IMR-90 (cell line): ENCODE results near the gene CNKSR3. TPM values are rescaled to one million over a fixed set of nuclear protein-coding genes. Genes with fewer than 3 reads are reported as not detected.

Experiments
- ATAC-seq: fragments of 200-7000 bp; cut with Tn5 transposase; 2 replicates; pipeline ENCODE4 v1.9.1; 2020; ENCODE audit warnings: low read depth, mild to moderate bottlenecking, moderate library complexity
- BruUV-seq: library from RNA; stranded (reverse); fragments of 400-500 nt; replicated peaks from 2 replicates; lab custom pipeline; 2021; lab: Mats Ljungman, UMichigan
- CTCF ChIA-PET: fragments of 300-600 bp; formaldehyde crosslinking; extraction: SDS; loops from one replicate; lab custom pipeline; 2021; ENCODE audit warnings: antibody characterized with exemption; lab: Yijun Ruan, JAX
- POLR2A ChIA-PET: fragments of 300-600 bp; sonication (Branson Sonifier 250); formaldehyde crosslinking; loops from one replicate; lab custom pipeline; 2022; ENCODE audit warnings: antibody characterized with exemption; ENCODE audit not compliant: unreplicated experiment; lab: Charles Lee
- DNase-seq: peaks from one replicate; pipeline ENCODE4 v3.0.0; 2013
- H2AFZ ChIP-seq: replicated peaks from 2 replicates; pipeline ENCODE3; 2013; ENCODE audit warnings: low read length, mild to moderate bottlenecking; ENCODE audit not compliant: poor library complexity
- H2AK5ac ChIP-seq: 2 replicates; pipeline ENCODE4 v1.6.1; 2013; ENCODE audit warnings: low read depth, low read length, inconsistent platforms
- H2AK9ac ChIP-seq: replicated peaks from 2 replicates; pipeline ENCODE3; 2013; ENCODE audit warnings: mild to moderate bottlenecking, low read depth, low read length, moderate library complexity; ENCODE audit not compliant: poor library complexity
- H2BK120ac ChIP-seq: 2 replicates; pipeline ENCODE4 v1.6.1; 2013; ENCODE audit warnings: low read depth, low read length, inconsistent platforms
- H2BK15ac ChIP-seq: 3 replicates; pipeline ENCODE4 v1.6.1; 2013; ENCODE audit warnings: low read depth, low read length, inconsistent platforms
- H2BK20ac ChIP-seq: 2 replicates; pipeline ENCODE4 v1.6.1; 2013; ENCODE audit warnings: low read depth, mild to moderate bottlenecking, inconsistent platforms, low read length, moderate library complexity
- H2BK5ac ChIP-seq: 2 replicates; pipeline ENCODE4 v1.6.1; 2013; ENCODE audit warnings: mild to moderate bottlenecking, low read depth, low read length, inconsistent platforms; ENCODE audit not compliant: poor library complexity, severe bottlenecking
- H3K14ac ChIP-seq: replicated peaks from 2 replicates; pipeline ENCODE4 v1.6.1; 2013; ENCODE audit warnings: low read depth, low read length, inconsistent platforms
- H3K18ac ChIP-seq: 2 replicates; pipeline ENCODE4 v1.6.1; 2013; ENCODE audit warnings: low read depth, low read length, control low read depth
- H3K23ac ChIP-seq: 2 replicates; pipeline ENCODE4 v1.6.1; 2013; ENCODE audit warnings: low read depth, low read length, inconsistent platforms
- H3K27ac ChIP-seq: 2 replicates; pipeline ENCODE4 v1.5.1; 2013; ENCODE audit warnings: mild to moderate bottlenecking, control low read depth, low read length; ENCODE audit not compliant: insufficient read depth
- H3K27me3 ChIP-seq: 2 replicates; pipeline ENCODE4 v1.6.1; 2013; ENCODE audit warnings: low read length; ENCODE audit not compliant: control insufficient read depth, insufficient read depth
- H3K36me3 ChIP-seq: 2 replicates; pipeline ENCODE4 v1.6.1; 2013; ENCODE audit warnings: low read length, mixed read lengths; ENCODE audit not compliant: control insufficient read depth, insufficient read depth
- H3K4ac ChIP-seq: 2 replicates; pipeline ENCODE4 v1.6.1; 2013; ENCODE audit warnings: low read depth, low read length, inconsistent platforms
- H3K4me1 ChIP-seq: 2 replicates; pipeline ENCODE4 v1.6.1; 2013; ENCODE audit warnings: low read length, mixed read lengths; ENCODE audit not compliant: control insufficient read depth, insufficient read depth
- H3K4me2 ChIP-seq: 2 replicates; pipeline ENCODE4 v1.6.1; 2013; ENCODE audit warnings: low read depth, mild to moderate bottlenecking, control low read depth, low read length, moderate library complexity
- H3K4me3 ChIP-seq: 2 replicates; pipeline ENCODE4 v1.5.1; 2013; ENCODE audit warnings: low read depth, mild to moderate bottlenecking, control low read depth, low read length, moderate library complexity; ENCODE audit not compliant: insufficient read depth
- H3K56ac ChIP-seq: 2 replicates; pipeline ENCODE4 v1.6.1; 2013; ENCODE audit warnings: low read length, inconsistent platforms; ENCODE audit not compliant: insufficient read depth; ENCODE audit errors: extremely low read depth
- H3K79me1 ChIP-seq, 2 experiments: 2 replicates each; pipeline ENCODE4 v1.6.1; 2013; ENCODE audit warnings: low read length in 2 of 2, inconsistent platforms in 1 of 2, low read depth in 1 of 2
- H3K9ac ChIP-seq: 2 replicates; pipeline ENCODE4 v1.6.1; 2013; ENCODE audit warnings: low read depth, low read length, control low read depth
- H3K9me1 ChIP-seq: 2 replicates; pipeline ENCODE4 v1.6.1; 2013; ENCODE audit warnings: low read length, inconsistent platforms; ENCODE audit not compliant: insufficient read depth
- H3K9me3 ChIP-seq: 2 replicates; pipeline ENCODE4 v1.6.1; 2013; ENCODE audit warnings: low read length; ENCODE audit not compliant: control insufficient read depth, insufficient read depth
- H4K20me1 ChIP-seq: 2 replicates; pipeline ENCODE4 v1.6.1; 2013; ENCODE audit warnings: low read length, inconsistent platforms; ENCODE audit not compliant: insufficient read depth
- H4K5ac ChIP-seq: 2 replicates; pipeline ENCODE4 v1.6.1; 2013; ENCODE audit warnings: mild to moderate bottlenecking, low read depth, low read length, control low read depth
- H4K8ac ChIP-seq, 2 experiments: 2 replicates each; pipeline ENCODE4 v1.6.1; 2013; ENCODE audit warnings: low read depth in 2 of 2, low read length in 2 of 2, control low read depth in 1 of 2, inconsistent platforms in 1 of 2
- H4K91ac ChIP-seq: 2 replicates; pipeline ENCODE4 v1.6.1; 2013; ENCODE audit warnings: low read depth, low read length, inconsistent platforms; ENCODE audit not compliant: insufficient read depth
- BHLHE40 ChIP-seq: fragments of 150-350 bp; IDR thresholded peaks from 2 replicates; pipeline ENCODE4 v1.6.1; 2016; ENCODE audit warnings: mild to moderate bottlenecking, low read depth, low read length
- CEBPB ChIP-seq: IDR thresholded peaks from 2 replicates; pipeline ENCODE4 v1.6.1; 2012; ENCODE audit warnings: low read depth, low read length, improper control_type of control experiment
- CHD1 ChIP-seq: IDR thresholded peaks from 2 replicates; pipeline ENCODE4 v1.6.1; 2012; ENCODE audit warnings: low read depth, low read length, improper control_type of control experiment
- FOS ChIP-seq: fragments of 150-350 bp; IDR thresholded peaks from 2 replicates; pipeline ENCODE4 v1.6.1; 2016; ENCODE audit warnings: low read depth, low read length
- MAFK ChIP-seq: IDR thresholded peaks from 2 replicates; pipeline ENCODE4 v1.6.1; 2012; ENCODE audit warnings: low read depth, low read length, improper control_type of control experiment
- MAZ ChIP-seq: IDR thresholded peaks from 2 replicates; pipeline ENCODE4 v1.6.1; 2012; ENCODE audit warnings: low read depth, mild to moderate bottlenecking, low read length, improper control_type of control experiment, moderate library complexity, borderline replicate concordance
- MXI1 ChIP-seq: IDR thresholded peaks from 2 replicates; pipeline ENCODE4 v1.6.1; 2012; ENCODE audit warnings: low read depth, mild to moderate bottlenecking, low read length, moderate library complexity, borderline replicate concordance
- NFE2L2 ChIP-seq: fragments of 150-350 bp; IDR thresholded peaks from 2 replicates; pipeline ENCODE4 v1.6.1; 2016; ENCODE audit warnings: low read depth, mild to moderate bottlenecking, low read length
- POLR2A ChIP-seq: IDR thresholded peaks from 2 replicates; pipeline ENCODE4 v1.6.1; 2012; ENCODE audit warnings: mild to moderate bottlenecking, low read depth, low read length
- RAD21 ChIP-seq: IDR thresholded peaks from 2 replicates; pipeline ENCODE4 v1.6.1; 2012; ENCODE audit warnings: low read length, improper control_type of control experiment
- RCOR1 ChIP-seq: IDR thresholded peaks from 2 replicates; pipeline ENCODE4 v1.6.1; 2012; ENCODE audit warnings: mild to moderate bottlenecking, low read length, improper control_type of control experiment; ENCODE audit not compliant: insufficient replicate concordance
- RFX5 ChIP-seq: IDR thresholded peaks from 2 replicates; pipeline ENCODE4 v1.8.0; 2012; ENCODE audit warnings: low read depth, mild to moderate bottlenecking, low read length, moderate library complexity
- SMC3 ChIP-seq: fragments of 150-350 bp; IDR thresholded peaks from 2 replicates; pipeline ENCODE4 v1.6.1; 2016; ENCODE audit warnings: low read depth, mild to moderate bottlenecking, antibody characterized with exemption, low read length, moderate library complexity
- WGBS, 2 experiments: methylation state at CpG; one replicate each; pipeline versions ENCODE4 v1.1.5 to v1.1.7; 2013; ENCODE audit warnings: missing lambda C conversion rate in 2 of 2; ENCODE audit not compliant: insufficient read length in 1 of 2; ENCODE audit errors: extremely low coverage in 2 of 2; 5-methylcytosine and 5-hydroxymethylcytosine counted together
- dilution Hi-C: fragments of 300-500 bp; cut with HindIII; formaldehyde crosslinking; loops from one replicate; pipeline ENCODE4 v1.14.3; 2018; ENCODE audit warnings: low sequenced_read_pairs; ENCODE audit not compliant: unreplicated experiment
- in situ Hi-C: fragments of 300-500 bp; cut with MboI; formaldehyde crosslinking; loops from 3 replicates; pipeline ENCODE4 v1.14.3; 2019; ENCODE audit warnings: low sequenced_read_pairs, inconsistent platforms, mixed read lengths
- intact Hi-C: fragments of 100-400 bp; cut with micrococcal nuclease; formaldehyde crosslinking; loops from 2 replicates; pipeline ENCODE4 v1.10.0; 2022
- polyA plus RNA-seq, 3 experiments: library from polyadenylated mRNA; depleted of rRNA; stranded (reverse); fragments of >200 nt; gene quantifications; 2 replicates each; pipeline ENCODE4 v1.2.3, GENCODE V29; 2012; ENCODE audit warnings: low replicate concordance in 1 of 3
- total RNA-seq: library from RNA; depleted of rRNA; stranded (reverse); fragments of >200 nt; gene quantifications from 2 replicates; pipeline ENCODE4 v1.2.3, GENCODE V29; 2012
- TF ChIP-seq, protein P1 (sequence below): fragments of 150-350 bp; IDR thresholded peaks from 2 replicates; pipeline ENCODE4 v1.6.1; 2016; ENCODE audit warnings: low read depth, mild to moderate bottlenecking, low read length, moderate library complexity, borderline replicate concordance
- TF ChIP-seq, protein P2 (sequence below): fragments of 150-350 bp; IDR thresholded peaks from 2 replicates; pipeline ENCODE4 v1.6.1; 2017; ENCODE audit warnings: mild to moderate bottlenecking, antibody characterized with exemption, low read length, low read depth
- TF ChIP-seq, protein P3 (sequence below): conservative IDR thresholded peaks from 2 replicates; pipeline ENCODE4 v1.5.1; 2012; ENCODE audit warnings: mild to moderate bottlenecking, low read depth, low read length, improper control_type of control experiment

The CNKSR3 gene
- total and polyA plus RNA-seq, 2 of the 4 experiments (the other 2 are of a cell fraction) = 6.7 to 15.8 TPM

DNA sequence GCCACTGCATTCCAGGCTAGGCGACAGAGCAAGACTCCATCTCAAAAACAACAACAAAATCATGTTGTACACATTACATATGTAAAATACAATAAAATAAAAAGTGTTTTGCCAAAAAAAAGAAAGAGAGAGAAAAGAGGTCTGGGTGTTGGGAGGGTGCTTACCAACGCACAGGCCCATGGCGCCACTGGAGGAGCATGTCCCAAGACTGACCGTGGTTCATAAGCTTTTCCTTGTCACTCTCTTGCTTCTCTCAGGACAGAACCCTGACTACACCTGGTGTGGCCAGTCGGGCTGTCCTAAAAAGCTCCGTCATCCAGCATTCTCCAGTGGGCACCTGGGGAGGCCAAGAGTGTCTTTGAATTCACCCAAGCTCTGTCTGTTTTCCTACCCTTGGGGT, 48.0 kb upstream of the CNKSR3 start:
- POLR2A ChIA-PET = no interaction called here

More for the DNA sequence above, 48.0 kb upstream of the CNKSR3 start:
- no peak overlapping the region for H3K4me2 ChIP-seq
- in situ Hi-C loops = no loop called here
- no peak overlapping the region for H3K9ac ChIP-seq
- no TSS peak for BruUV-seq
- H2BK120ac ChIP-seq = no peak overlapping the region
- H2BK5ac ChIP-seq = no peak overlapping the region
- no peak overlapping the region for H3K14ac ChIP-seq
- no peaks in the 10 kb centered on the region for H3K79me1 ChIP-seq
- no peaks in the 10 kb centered on the region for H4K20me1 ChIP-seq
- no peak overlapping the region for H3K27ac ChIP-seq
- TF ChIP-seq SMC3 (no peak), CHD1 (no peak), RFX5 (no peak), POLR2A (no peak), BHLHE40 (no peak), MXI1 (no peak), CEBPB (no peak), MAZ (no peak), RCOR1 (no peak), FOS (no peak), RAD21 (no peak), MAFK (no peak), NFE2L2 (no peak)
- TF ChIP-seq, protein P1, sequence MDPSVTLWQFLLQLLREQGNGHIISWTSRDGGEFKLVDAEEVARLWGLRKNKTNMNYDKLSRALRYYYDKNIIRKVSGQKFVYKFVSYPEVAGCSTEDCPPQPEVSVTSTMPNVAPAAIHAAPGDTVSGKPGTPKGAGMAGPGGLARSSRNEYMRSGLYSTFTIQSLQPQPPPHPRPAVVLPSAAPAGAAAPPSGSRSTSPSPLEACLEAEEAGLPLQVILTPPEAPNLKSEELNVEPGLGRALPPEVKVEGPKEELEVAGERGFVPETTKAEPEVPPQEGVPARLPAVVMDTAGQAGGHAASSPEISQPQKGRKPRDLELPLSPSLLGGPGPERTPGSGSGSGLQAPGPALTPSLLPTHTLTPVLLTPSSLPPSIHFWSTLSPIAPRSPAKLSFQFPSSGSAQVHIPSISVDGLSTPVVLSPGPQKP = no peak
- TF ChIP-seq, protein P2, sequence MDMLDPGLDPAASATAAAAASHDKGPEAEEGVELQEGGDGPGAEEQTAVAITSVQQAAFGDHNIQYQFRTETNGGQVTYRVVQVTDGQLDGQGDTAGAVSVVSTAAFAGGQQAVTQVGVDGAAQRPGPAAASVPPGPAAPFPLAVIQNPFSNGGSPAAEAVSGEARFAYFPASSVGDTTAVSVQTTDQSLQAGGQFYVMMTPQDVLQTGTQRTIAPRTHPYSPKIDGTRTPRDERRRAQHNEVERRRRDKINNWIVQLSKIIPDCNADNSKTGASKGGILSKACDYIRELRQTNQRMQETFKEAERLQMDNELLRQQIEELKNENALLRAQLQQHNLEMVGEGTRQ = no peak
- TF ChIP-seq, protein P3, sequence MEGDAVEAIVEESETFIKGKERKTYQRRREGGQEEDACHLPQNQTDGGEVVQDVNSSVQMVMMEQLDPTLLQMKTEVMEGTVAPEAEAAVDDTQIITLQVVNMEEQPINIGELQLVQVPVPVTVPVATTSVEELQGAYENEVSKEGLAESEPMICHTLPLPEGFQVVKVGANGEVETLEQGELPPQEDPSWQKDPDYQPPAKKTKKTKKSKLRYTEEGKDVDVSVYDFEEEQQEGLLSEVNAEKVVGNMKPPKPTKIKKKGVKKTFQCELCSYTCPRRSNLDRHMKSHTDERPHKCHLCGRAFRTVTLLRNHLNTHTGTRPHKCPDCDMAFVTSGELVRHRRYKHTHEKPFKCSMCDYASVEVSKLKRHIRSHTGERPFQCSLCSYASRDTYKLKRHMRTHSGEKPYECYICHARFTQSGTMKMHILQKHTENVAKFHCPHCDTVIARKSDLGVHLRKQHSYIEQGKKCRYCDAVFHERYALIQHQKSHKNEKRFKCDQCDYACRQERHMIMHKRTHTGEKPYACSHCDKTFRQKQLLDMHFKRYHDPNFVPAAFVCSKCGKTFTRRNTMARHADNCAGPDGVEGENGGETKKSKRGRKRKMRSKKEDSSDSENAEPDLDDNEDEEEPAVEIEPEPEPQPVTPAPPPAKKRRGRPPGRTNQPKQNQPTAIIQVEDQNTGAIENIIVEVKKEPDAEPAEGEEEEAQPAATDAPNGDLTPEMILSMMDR = no peak
- no peak overlapping the region for H3K18ac ChIP-seq
- H4K8ac ChIP-seq = no peak overlapping the region
- dilution Hi-C loops = no loop called here
- H2AK9ac ChIP-seq = no peak overlapping the region
- no peak overlapping the region for H3K4ac ChIP-seq
- no peak for DNase-seq
- H3K36me3 ChIP-seq = no peaks in the 10 kb centered on the region
- H2AK5ac ChIP-seq = no peak overlapping the region
- no peak overlapping the region for H2BK20ac ChIP-seq
- no peak overlapping the region for H3K23ac ChIP-seq
- WGBS, 2 experiments = no CpG with 5 or more reads among the region's 6 CpGs
- H2AFZ ChIP-seq = no peak overlapping the region
- intact Hi-C loops = no loop called here
- CTCF ChIA-PET = interaction anchor here (0.8 kb wide), 1 partner anchor 57 kb away, joined by 3 read pairs; no protein-coding TSS in a partner anchor
- peaks cover 5% of the 10 kb centered on the region; the same call in 1 of the 2 replicates for H3K9me1 ChIP-seq
- no peak overlapping the region for H3K56ac ChIP-seq
- H3K9me3 ChIP-seq = no peaks in the 10 kb centered on the region
- no peak for ATAC-seq
- no peak overlapping the region for H4K5ac ChIP-seq
- 0 out of 2 replicates have a peak, but pooled peaks cover 2% of the 10 kb centered on the region for H3K4me1 ChIP-seq
- H3K27me3 ChIP-seq = no peaks in the 10 kb centered on the region; the same call in 1 of the 2 replicates
- H4K91ac ChIP-seq = no peak overlapping the region
- H3K4me3 ChIP-seq = no peak overlapping the region
- no peak overlapping the region for H2BK15ac ChIP-seq
